ENCODE results near the gene ZNF576.

DNA sequence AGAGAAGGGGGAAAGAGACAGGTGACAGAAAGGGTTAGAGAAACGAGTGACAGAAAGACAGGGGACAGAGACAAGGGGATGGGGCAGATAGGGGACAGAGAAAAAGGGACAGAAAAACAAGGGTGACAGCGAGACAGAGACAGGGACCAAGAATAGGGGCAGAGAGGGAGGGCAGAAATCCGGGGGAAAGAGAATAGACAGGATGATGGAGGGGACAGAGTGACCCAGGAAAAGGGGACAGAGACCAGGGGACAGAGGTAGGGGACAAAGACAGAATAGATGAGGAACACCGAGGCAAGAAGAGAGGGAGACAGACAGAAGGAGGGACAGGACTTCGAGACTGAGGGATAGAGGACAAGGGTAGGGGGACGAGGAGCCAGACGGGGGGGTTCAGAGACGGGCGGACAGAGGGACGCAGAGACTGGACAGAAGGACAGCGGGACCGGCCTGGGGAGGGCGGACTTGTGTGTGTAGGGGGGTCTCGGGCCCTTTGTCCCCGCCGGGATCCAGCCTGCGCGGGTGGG lies 42.7 kb downstream of the ZNF576 start:
- TF ChIP-seq ZFP30 (CRISPR knock-in tag; IDR thresholded peaks at IDR 0.05) (no peak), RARB (CRISPR knock-in tag; IDR thresholded peaks at IDR 0.05) (no peak), ZNF565 (CRISPR knock-in tag; conservative IDR thresholded peaks at IDR 0.05; ENCODE audit: low read depth) (no peak), ARNTL (CRISPR knock-in tag; IDR thresholded peaks at IDR 0.05; ENCODE audit: borderline replicate concordance, low read depth) (no peak), ESRRG (CRISPR knock-in tag; IDR thresholded peaks at IDR 0.05) (no peak), PPARA (CRISPR knock-in tag; IDR thresholded peaks at IDR 0.05; ENCODE audit: borderline replicate concordance) (no peak), ZFP3 (CRISPR knock-in tag; IDR thresholded peaks at IDR 0.05) (no peak), ZNF70 (CRISPR knock-in tag; IDR thresholded peaks at IDR 0.05) (no peak), GLIS3 (CRISPR knock-in tag; IDR thresholded peaks at IDR 0.05) (no peak), ISL1 (CRISPR knock-in tag; IDR thresholded peaks at IDR 0.05) (no peak)
- TF ChIP-seq, protein P1, sequence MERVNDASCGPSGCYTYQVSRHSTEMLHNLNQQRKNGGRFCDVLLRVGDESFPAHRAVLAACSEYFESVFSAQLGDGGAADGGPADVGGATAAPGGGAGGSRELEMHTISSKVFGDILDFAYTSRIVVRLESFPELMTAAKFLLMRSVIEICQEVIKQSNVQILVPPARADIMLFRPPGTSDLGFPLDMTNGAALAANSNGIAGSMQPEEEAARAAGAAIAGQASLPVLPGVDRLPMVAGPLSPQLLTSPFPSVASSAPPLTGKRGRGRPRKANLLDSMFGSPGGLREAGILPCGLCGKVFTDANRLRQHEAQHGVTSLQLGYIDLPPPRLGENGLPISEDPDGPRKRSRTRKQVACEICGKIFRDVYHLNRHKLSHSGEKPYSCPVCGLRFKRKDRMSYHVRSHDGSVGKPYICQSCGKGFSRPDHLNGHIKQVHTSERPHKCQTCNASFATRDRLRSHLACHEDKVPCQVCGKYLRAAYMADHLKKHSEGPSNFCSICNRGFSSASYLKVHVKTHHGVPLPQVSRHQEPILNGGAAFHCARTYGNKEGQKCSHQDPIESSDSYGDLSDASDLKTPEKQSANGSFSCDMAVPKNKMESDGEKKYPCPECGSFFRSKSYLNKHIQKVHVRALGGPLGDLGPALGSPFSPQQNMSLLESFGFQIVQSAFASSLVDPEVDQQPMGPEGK (CRISPR knock-in tag; IDR thresholded peaks at IDR 0.05; ENCODE audit: borderline replicate concordance): no peak
- TF ChIP-seq, protein P2, sequence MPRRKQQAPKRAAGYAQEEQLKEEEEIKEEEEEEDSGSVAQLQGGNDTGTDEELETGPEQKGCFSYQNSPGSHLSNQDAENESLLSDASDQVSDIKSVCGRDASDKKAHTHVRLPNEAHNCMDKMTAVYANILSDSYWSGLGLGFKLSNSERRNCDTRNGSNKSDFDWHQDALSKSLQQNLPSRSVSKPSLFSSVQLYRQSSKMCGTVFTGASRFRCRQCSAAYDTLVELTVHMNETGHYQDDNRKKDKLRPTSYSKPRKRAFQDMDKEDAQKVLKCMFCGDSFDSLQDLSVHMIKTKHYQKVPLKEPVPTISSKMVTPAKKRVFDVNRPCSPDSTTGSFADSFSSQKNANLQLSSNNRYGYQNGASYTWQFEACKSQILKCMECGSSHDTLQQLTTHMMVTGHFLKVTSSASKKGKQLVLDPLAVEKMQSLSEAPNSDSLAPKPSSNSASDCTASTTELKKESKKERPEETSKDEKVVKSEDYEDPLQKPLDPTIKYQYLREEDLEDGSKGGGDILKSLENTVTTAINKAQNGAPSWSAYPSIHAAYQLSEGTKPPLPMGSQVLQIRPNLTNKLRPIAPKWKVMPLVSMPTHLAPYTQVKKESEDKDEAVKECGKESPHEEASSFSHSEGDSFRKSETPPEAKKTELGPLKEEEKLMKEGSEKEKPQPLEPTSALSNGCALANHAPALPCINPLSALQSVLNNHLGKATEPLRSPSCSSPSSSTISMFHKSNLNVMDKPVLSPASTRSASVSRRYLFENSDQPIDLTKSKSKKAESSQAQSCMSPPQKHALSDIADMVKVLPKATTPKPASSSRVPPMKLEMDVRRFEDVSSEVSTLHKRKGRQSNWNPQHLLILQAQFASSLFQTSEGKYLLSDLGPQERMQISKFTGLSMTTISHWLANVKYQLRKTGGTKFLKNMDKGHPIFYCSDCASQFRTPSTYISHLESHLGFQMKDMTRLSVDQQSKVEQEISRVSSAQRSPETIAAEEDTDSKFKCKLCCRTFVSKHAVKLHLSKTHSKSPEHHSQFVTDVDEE (CRISPR knock-in tag; IDR thresholded peaks at IDR 0.05): no peak
- TF ChIP-seq, protein P3, sequence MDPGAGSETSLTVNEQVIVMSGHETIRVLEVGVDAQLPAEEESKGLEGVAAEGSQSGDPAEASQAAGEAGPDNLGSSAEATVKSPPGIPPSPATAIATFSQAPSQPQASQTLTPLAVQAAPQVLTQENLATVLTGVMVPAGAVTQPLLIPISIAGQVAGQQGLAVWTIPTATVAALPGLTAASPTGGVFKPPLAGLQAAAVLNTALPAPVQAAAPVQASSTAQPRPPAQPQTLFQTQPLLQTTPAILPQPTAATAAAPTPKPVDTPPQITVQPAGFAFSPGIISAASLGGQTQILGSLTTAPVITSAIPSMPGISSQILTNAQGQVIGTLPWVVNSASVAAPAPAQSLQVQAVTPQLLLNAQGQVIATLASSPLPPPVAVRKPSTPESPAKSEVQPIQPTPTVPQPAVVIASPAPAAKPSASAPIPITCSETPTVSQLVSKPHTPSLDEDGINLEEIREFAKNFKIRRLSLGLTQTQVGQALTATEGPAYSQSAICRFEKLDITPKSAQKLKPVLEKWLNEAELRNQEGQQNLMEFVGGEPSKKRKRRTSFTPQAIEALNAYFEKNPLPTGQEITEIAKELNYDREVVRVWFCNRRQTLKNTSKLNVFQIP (CRISPR knock-in tag; IDR thresholded peaks at IDR 0.05; ENCODE audit: borderline replicate concordance, low read depth): no peak
- TF ChIP-seq, protein P4, sequence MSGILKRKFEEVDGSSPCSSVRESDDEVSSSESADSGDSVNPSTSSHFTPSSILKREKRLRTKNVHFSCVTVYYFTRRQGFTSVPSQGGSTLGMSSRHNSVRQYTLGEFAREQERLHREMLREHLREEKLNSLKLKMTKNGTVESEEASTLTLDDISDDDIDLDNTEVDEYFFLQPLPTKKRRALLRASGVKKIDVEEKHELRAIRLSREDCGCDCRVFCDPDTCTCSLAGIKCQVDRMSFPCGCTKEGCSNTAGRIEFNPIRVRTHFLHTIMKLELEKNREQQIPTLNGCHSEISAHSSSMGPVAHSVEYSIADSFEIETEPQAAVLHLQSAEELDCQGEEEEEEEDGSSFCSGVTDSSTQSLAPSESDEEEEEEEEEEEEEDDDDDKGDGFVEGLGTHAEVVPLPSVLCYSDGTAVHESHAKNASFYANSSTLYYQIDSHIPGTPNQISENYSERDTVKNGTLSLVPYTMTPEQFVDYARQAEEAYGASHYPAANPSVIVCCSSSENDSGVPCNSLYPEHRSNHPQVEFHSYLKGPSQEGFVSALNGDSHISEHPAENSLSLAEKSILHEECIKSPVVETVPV (CRISPR knock-in tag; IDR thresholded peaks at IDR 0.05): no peak
